ENCODE data around the gene LRRC8B.
A peak's percentile ranks its signal among the peaks of the same experiment; 100 is the strongest.
"Not testable (repeated sequence)": the region's sequence is repeated elsewhere in the genome, so short reads cannot be mapped to it uniquely, and the experiment has no call there.

Gene LRRC8B

GRCh38 chr1:89503690-89504089, 20.9 kb upstream of the LRRC8B start:
- Histone ChIP-seq H3K14ac (ENCODE audit: low read length) (no peak overlapping the region), H3K9me3 (ENCODE audit: insufficient read depth, low read depth, low read length) (no peaks in the 10 kb centered on the region), H3K9ac (ENCODE audit: low read length) (no peak overlapping the region), H3K4me1 (ENCODE audit: control insufficient read depth in 1 of 2, insufficient read depth in 2 of 2, low read length in 2 of 2) (no peaks in the 10 kb centered on the region), H2AFZ (ENCODE audit: insufficient read depth, low read length, poor library complexity) (no peak overlapping the region), H4K12ac (ENCODE audit: low read depth, low read length) (no peak overlapping the region), H3K36me3 (ENCODE audit: control insufficient read depth in 1 of 2, insufficient read depth in 2 of 2, low read length in 2 of 2) (no peaks in the 10 kb centered on the region), H4K8ac (ENCODE audit: low read depth, low read length) (no peak overlapping the region), H2BK120ac (ENCODE audit: insufficient read depth, low read length, poor library complexity) (no peak overlapping the region), H3K27ac (ENCODE audit: low read depth, low read length) (no peak overlapping the region), H3K18ac (ENCODE audit: low read length) (no peak overlapping the region), H3K4me3 (ENCODE audit: low read depth, low read length) (no peak overlapping the region), H2BK5ac (ENCODE audit: low read depth, low read length, poor library complexity) (no peak overlapping the region), H2BK12ac (ENCODE audit: low read length) (no peak overlapping the region), H3K79me1 (ENCODE audit: low read length) (no peaks in the 10 kb centered on the region), H4K91ac (ENCODE audit: low read depth, low read length) (no peak overlapping the region), H2AK5ac (ENCODE audit: low read length) (no peak overlapping the region), H3K23ac (ENCODE audit: low read length) (no peak overlapping the region), H3K4me2 (ENCODE audit: low read length) (no peak overlapping the region), H3K79me2 (ENCODE audit: control insufficient read depth, insufficient read depth, low read length, poor library complexity) (no peaks in the 10 kb centered on the region), H3K27me3 (ENCODE audit: insufficient read depth, low read length) (no peaks in the 10 kb centered on the region), H3K4ac (ENCODE audit: low read depth, low read length) (no peak overlapping the region)
- WGBS (ENCODE audit: extremely low coverage, insufficient coverage, insufficient read length): no CpG with 5 or more reads among the region's 2 CpGs
- no peak for DNase-seq

DNA sequence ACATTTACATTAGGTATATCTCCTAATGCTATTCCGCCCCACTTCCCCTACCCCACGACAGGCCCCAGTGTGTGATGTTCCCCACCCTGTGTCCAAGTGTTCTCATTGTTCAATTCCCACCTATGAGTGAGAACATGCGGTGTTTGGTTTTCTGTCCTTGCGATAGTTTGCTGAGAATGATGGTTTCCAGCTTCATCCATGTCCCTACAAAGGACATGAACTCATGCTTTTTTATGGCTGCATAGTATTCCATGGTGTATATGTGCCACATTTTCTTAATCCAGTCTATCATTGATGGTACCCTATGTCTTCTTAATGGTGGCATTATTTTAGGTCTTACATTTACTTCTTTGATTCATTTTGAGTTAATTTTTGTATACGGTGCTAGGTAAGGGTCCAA, 14.6 kb upstream of the LRRC8B start:
- not testable (repeated sequence) for DNase-seq
- WGBS (ENCODE audit: extremely low coverage, insufficient coverage, insufficient read length): no CpG with 5 or more reads among the region's 5 CpGs

DNA sequence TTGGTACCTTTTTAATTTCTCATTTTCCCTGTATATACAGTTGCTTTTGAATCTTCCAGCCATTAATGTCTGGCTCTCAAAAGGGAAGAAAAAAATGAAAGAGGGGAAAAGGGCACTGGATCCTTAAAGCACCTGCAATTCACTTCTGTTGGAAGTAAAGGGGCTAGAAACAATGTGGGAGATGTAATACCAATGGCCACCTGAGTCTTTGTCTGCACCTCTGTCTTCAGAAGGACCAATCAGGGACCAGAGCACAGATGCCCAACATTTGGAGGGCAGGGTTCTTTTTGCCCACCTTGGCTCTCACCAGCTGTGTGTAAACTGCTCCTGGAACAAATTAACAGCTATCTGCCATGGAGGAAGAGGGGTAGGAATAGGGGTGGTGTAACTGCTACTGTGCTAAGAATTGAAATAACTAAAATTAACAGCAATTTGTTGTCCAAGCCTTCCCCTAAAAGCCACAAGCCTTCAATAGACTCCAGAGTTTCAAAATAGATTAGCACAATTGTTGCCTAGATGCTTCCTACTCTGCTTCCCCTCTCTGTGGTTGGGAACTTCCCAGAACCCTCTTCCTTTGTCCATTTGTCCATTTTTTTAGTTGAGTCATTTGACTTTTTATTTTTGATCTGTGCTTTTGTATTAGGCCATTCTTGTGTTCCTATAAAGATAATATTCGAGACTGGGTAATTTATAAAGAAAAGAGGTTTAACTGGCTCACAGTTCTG, 11.5 kb upstream of the LRRC8B start:
- DNase-seq: no peak
- no peak overlapping the region for H3K4ac ChIP-seq (ENCODE audit: low read depth, low read length)

More for the DNA sequence above, 14.6 kb upstream of the LRRC8B start:
- not testable (repeated sequence) for H4K91ac ChIP-seq (ENCODE audit: low read depth, low read length); H3K23ac ChIP-seq (ENCODE audit: low read length); H3K4me1 ChIP-seq (ENCODE audit: control insufficient read depth in 1 of 2, insufficient read depth in 2 of 2, low read length in 2 of 2); H2AK5ac ChIP-seq (ENCODE audit: low read length); H3K9ac ChIP-seq (ENCODE audit: low read length); H3K9me3 ChIP-seq (ENCODE audit: insufficient read depth, low read depth, low read length); H3K4me2 ChIP-seq (ENCODE audit: low read length); H3K79me2 ChIP-seq (ENCODE audit: control insufficient read depth, insufficient read depth, low read length, poor library complexity); H2AFZ ChIP-seq (ENCODE audit: insufficient read depth, low read length, poor library complexity); H2BK12ac ChIP-seq (ENCODE audit: low read length); H4K8ac ChIP-seq (ENCODE audit: low read depth, low read length); H2BK120ac ChIP-seq (ENCODE audit: insufficient read depth, low read length, poor library complexity); H4K12ac ChIP-seq (ENCODE audit: low read depth, low read length); H3K4ac ChIP-seq (ENCODE audit: low read depth, low read length); H3K27me3 ChIP-seq (ENCODE audit: insufficient read depth, low read length); H3K27ac ChIP-seq (ENCODE audit: low read depth, low read length); H2BK5ac ChIP-seq (ENCODE audit: low read depth, low read length, poor library complexity); H3K14ac ChIP-seq (ENCODE audit: low read length); H3K79me1 ChIP-seq (ENCODE audit: low read length); H3K4me3 ChIP-seq (ENCODE audit: low read depth, low read length); H3K18ac ChIP-seq (ENCODE audit: low read length); H3K36me3 ChIP-seq (ENCODE audit: control insufficient read depth in 1 of 2, insufficient read depth in 2 of 2, low read length in 2 of 2)

GRCh38 chr1:89516055-89516454, 8.6 kb upstream of the LRRC8B start:
- Histone ChIP-seq H2BK120ac (ENCODE audit: insufficient read depth, low read length, poor library complexity) (no peak overlapping the region), H3K4me2 (ENCODE audit: low read length) (no peak overlapping the region), H3K4me3 (ENCODE audit: low read depth, low read length) (no peak overlapping the region), H3K79me1 (ENCODE audit: low read length) (no peaks in the 10 kb centered on the region), H3K36me3 (ENCODE audit: control insufficient read depth in 1 of 2, insufficient read depth in 2 of 2, low read length in 2 of 2) (no peaks in the 10 kb centered on the region), H2BK5ac (ENCODE audit: low read depth, low read length, poor library complexity) (no peak overlapping the region), H3K9me3 (ENCODE audit: insufficient read depth, low read depth, low read length) (no peaks in the 10 kb centered on the region), H2AK5ac (ENCODE audit: low read length) (no peak overlapping the region), H3K18ac (ENCODE audit: low read length) (no peak overlapping the region), H4K91ac (ENCODE audit: low read depth, low read length) (no peak overlapping the region), H3K9ac (ENCODE audit: low read length) (no peak overlapping the region), H2BK12ac (ENCODE audit: low read length) (no peak overlapping the region), H3K27ac (ENCODE audit: low read depth, low read length) (no peak overlapping the region), H4K12ac (ENCODE audit: low read depth, low read length) (no peak overlapping the region), H4K8ac (ENCODE audit: low read depth, low read length) (no peak overlapping the region), H3K79me2 (ENCODE audit: control insufficient read depth, insufficient read depth, low read length, poor library complexity) (no peaks in the 10 kb centered on the region), H3K27me3 (ENCODE audit: insufficient read depth, low read length) (no peaks in the 10 kb centered on the region), H2AFZ (ENCODE audit: insufficient read depth, low read length, poor library complexity) (no peak overlapping the region), H3K23ac (ENCODE audit: low read length) (no peak overlapping the region), H3K4me1 (ENCODE audit: control insufficient read depth in 1 of 2, insufficient read depth in 2 of 2, low read length in 2 of 2) (no peaks in the 10 kb centered on the region), H3K14ac (ENCODE audit: low read length) (no peak overlapping the region), H3K4ac (ENCODE audit: low read depth, low read length) (no peak overlapping the region)
- peak; percentile 60 to 75 for DNase-seq
- WGBS (ENCODE audit: extremely low coverage, insufficient coverage, insufficient read length): no CpG with 5 or more reads among the region's 4 CpGs

More for the DNA sequence above, 11.5 kb upstream of the LRRC8B start:
- Histone ChIP-seq H3K4me3 (ENCODE audit: low read depth, low read length) (no peak overlapping the region), H3K23ac (ENCODE audit: low read length) (no peak overlapping the region), H3K4me1 (ENCODE audit: control insufficient read depth in 1 of 2, insufficient read depth in 2 of 2, low read length in 2 of 2) (no peaks in the 10 kb centered on the region), H3K27ac (ENCODE audit: low read depth, low read length) (no peak overlapping the region), H3K9me3 (ENCODE audit: insufficient read depth, low read depth, low read length) (no peaks in the 10 kb centered on the region), H4K12ac (ENCODE audit: low read depth, low read length) (no peak overlapping the region), H2AFZ (ENCODE audit: insufficient read depth, low read length, poor library complexity) (no peak overlapping the region), H3K4me2 (ENCODE audit: low read length) (no peak overlapping the region), H2AK5ac (ENCODE audit: low read length) (no peak overlapping the region), H3K79me2 (ENCODE audit: control insufficient read depth, insufficient read depth, low read length, poor library complexity) (no peaks in the 10 kb centered on the region), H3K36me3 (ENCODE audit: control insufficient read depth in 1 of 2, insufficient read depth in 2 of 2, low read length in 2 of 2) (no peaks in the 10 kb centered on the region), H3K18ac (ENCODE audit: low read length) (no peak overlapping the region), H3K14ac (ENCODE audit: low read length) (no peak overlapping the region), H4K8ac (ENCODE audit: low read depth, low read length) (no peak overlapping the region), H4K91ac (ENCODE audit: low read depth, low read length) (no peak overlapping the region), H2BK5ac (ENCODE audit: low read depth, low read length, poor library complexity) (no peak overlapping the region), H3K79me1 (ENCODE audit: low read length) (no peaks in the 10 kb centered on the region), H3K9ac (ENCODE audit: low read length) (no peak overlapping the region), H2BK120ac (ENCODE audit: insufficient read depth, low read length, poor library complexity) (no peak overlapping the region), H3K27me3 (ENCODE audit: insufficient read depth, low read length) (no peaks in the 10 kb centered on the region), H2BK12ac (ENCODE audit: low read length) (no peak overlapping the region)
- no CpG with 5 or more reads among the region's 1 CpG for WGBS (ENCODE audit: extremely low coverage, insufficient coverage, insufficient read length)
